Central memory CD4-positive, alpha-beta T cell (primary cell): Measurements from ENCODE around the gene PIANP.
"Not testable (repeated sequence)": the region's sequence is repeated elsewhere in the genome, so short reads cannot be mapped to it uniquely, and the experiment has no call there.

Experiments used
- DNase-seq: peaks from one replicate; pipeline ENCODE4 v3.0.0; 2022
- total RNA-seq, 3 experiments: gene quantifications; one replicate each; lab custom pipeline; 2026; lab: John Stamatoyannopoulos, UW

PIANP gene
- total RNA-seq, result 0.11 to 0.39 (median 0.16) reads per million in 3 experiments

GRCh38 chr12:6700646-6701051 lies at the start of gene PIANP:
Gene PIANP, minus strand, starts transcription at chr12:6700815. Its CDS starts 2,754 bp downstream, at chr12:6698061.
- peak; percentile 55 for DNase-seq

- DNase-seq, result no peak
Measured at GRCh38 chr12:6748761-6749160, 48.1 kb upstream of the PIANP start.

GRCh38 chr12:6747216-6747615 lies 46.6 kb upstream of the PIANP start:
- no peak for DNase-seq

GRCh38 chr12:6745741-6746525 lies 45.3 kb upstream of the PIANP start:
- no peak for DNase-seq

GRCh38 chr12:6743300-6743699 lies 42.7 kb upstream of the PIANP start:
- DNase-seq, result not testable (repeated sequence)

GRCh38 chr12:6742834-6743233 lies 42.2 kb upstream of the PIANP start:
- no peak for DNase-seq

GRCh38 chr12:6742080-6742479 lies 41.5 kb upstream of the PIANP start:
- not testable (repeated sequence) for DNase-seq

- no peak for DNase-seq
Measured at GRCh38 chr12:6736754-6737153, 36.1 kb upstream of the PIANP start.

GRCh38 chr12:6735448-6736191 lies 35.0 kb upstream of the PIANP start:
- peak; percentile 21 for DNase-seq

GRCh38 chr12:6734506-6735387 lies 34.1 kb upstream of the PIANP start:
- no peak for DNase-seq

- no peak for DNase-seq
Measured at GRCh38 chr12:6730169-6730568, 29.6 kb upstream of the PIANP start.

- no peak for DNase-seq
Measured at GRCh38 chr12:6729186-6729585, 28.6 kb upstream of the PIANP start.

GRCh38 chr12:6725350-6725749 lies 24.7 kb upstream of the PIANP start:
- no peak for DNase-seq

GRCh38 chr12:6724409-6724797 lies 23.8 kb upstream of the PIANP start:
- DNase-seq, result peak; percentile 27

GRCh38 chr12:6723607-6724408 lies 23.2 kb upstream of the PIANP start, which contains the start of gene COPS7A:
Gene COPS7A, plus strand, starts transcription at chr12:6724046. Its CDS starts 611 bp downstream, at chr12:6724657.
- DNase-seq, result peak; percentile 95

GRCh38 chr12:6722863-6723262 lies 22.2 kb upstream of the PIANP start:
- DNase-seq, result no peak

- DNase-seq, result no peak
Measured at GRCh38 chr12:6716874-6717437, 16.3 kb upstream of the PIANP start.

GRCh38 chr12:6716031-6716873 lies 15.6 kb upstream of the PIANP start:
- DNase-seq, result not testable (repeated sequence)

- peak; percentile 50 for DNase-seq
Measured at GRCh38 chr12:6708960-6709394, 8.4 kb upstream of the PIANP start.

GRCh38 chr12:6708351-6708750 lies 7.7 kb upstream of the PIANP start:
- not testable (repeated sequence) for DNase-seq

- no peak for DNase-seq
Measured at GRCh38 chr12:6703631-6704030, 3.0 kb upstream of the PIANP start.
